ENCODE data around the gene TBC1D5.

The TBC1D5 gene

GRCh38 chr3:17552351-17552750 is 190.1 kb downstream of the TBC1D5 start:
- no peak for DNase-seq (ENCODE audit: low read depth)
- TF ChIP-seq CTCF (IDR thresholded peaks at IDR 0.05; ENCODE audit: insufficient read depth, low read depth, low read length, missing control alignments) = no peak
- H3K4me3 ChIP-seq (ENCODE audit: low read depth, low read length) = no peak overlapping the region

- TF ChIP-seq CTCF (IDR thresholded peaks at IDR 0.05; ENCODE audit: insufficient read depth, low read depth, low read length, missing control alignments) = no peak
- no peak overlapping the region for H3K4me3 ChIP-seq (ENCODE audit: low read depth, low read length)
- DNase-seq (ENCODE audit: low read depth) = no peak
These were observed 190.5 kb downstream of the TBC1D5 start for GRCh38 chr3:17551895-17552294.

GRCh38 chr3:17551333-17551732 is 191.1 kb downstream of the TBC1D5 start:
- no peak for TF ChIP-seq CTCF (IDR thresholded peaks at IDR 0.05; ENCODE audit: insufficient read depth, low read depth, low read length, missing control alignments)
- DNase-seq (ENCODE audit: low read depth) = no peak
- H3K4me3 ChIP-seq (ENCODE audit: low read depth, low read length) = no peak overlapping the region

- no peak for DNase-seq (ENCODE audit: low read depth)
- no peak for TF ChIP-seq CTCF (IDR thresholded peaks at IDR 0.05; ENCODE audit: insufficient read depth, low read depth, low read length, missing control alignments)
- no peak overlapping the region for H3K4me3 ChIP-seq (ENCODE audit: low read depth, low read length)
These were observed 191.8 kb downstream of the TBC1D5 start for GRCh38 chr3:17550624-17551023.

- no peak overlapping the region for H3K4me3 ChIP-seq (ENCODE audit: low read depth, low read length)
- DNase-seq (ENCODE audit: low read depth) = no peak
- TF ChIP-seq CTCF (IDR thresholded peaks at IDR 0.05; ENCODE audit: insufficient read depth, low read depth, low read length, missing control alignments) = no peak
These were observed 195.8 kb downstream of the TBC1D5 start for GRCh38 chr3:17546500-17547255.

- no peak overlapping the region for H3K4me3 ChIP-seq (ENCODE audit: low read depth, low read length)
- TF ChIP-seq CTCF (IDR thresholded peaks at IDR 0.05; ENCODE audit: insufficient read depth, low read depth, low read length, missing control alignments) = no peak
- no peak for DNase-seq (ENCODE audit: low read depth)
These were observed 197.8 kb downstream of the TBC1D5 start for GRCh38 chr3:17544632-17545031.

GRCh38 chr3:17542591-17542990 is 199.8 kb downstream of the TBC1D5 start:
- H3K4me3 ChIP-seq (ENCODE audit: low read depth, low read length) = no peak overlapping the region
- TF ChIP-seq CTCF (IDR thresholded peaks at IDR 0.05; ENCODE audit: insufficient read depth, low read depth, low read length, missing control alignments) = no peak
- no peak for DNase-seq (ENCODE audit: low read depth)

Measured in GM12865 (cell line).